CD4-positive, alpha-beta T cell (primary cell): Measurements from ENCODE around the gene THNSL1. TPM values are rescaled to one million over a fixed set of nuclear protein-coding genes. Genes with fewer than 3 reads are reported as not detected.

Source experiments
- ATAC-seq: fragments of 200-7000 bp; cut with Tn5 transposase; one replicate; pipeline ENCODE4 v1.10.0; 2022; ENCODE audit warnings: mild to moderate bottlenecking; ENCODE audit not compliant: poor library complexity
- CTCF ChIA-PET: fragments of 350-600 bp; sonication (Branson Sonifier 250); formaldehyde crosslinking; loops from one replicate; lab custom pipeline; 2021; ENCODE audit warnings: antibody characterized with exemption, inconsistent platforms; lab: Charles Lee
- POLR2A ChIA-PET: fragments of 350-600 bp; sonication (Branson Sonifier 250); formaldehyde crosslinking; loops from one replicate; lab custom pipeline; 2021; ENCODE audit warnings: antibody characterized with exemption, inconsistent platforms; lab: Charles Lee
- DNase-seq, 14 experiments: peaks; one replicate each; pipeline ENCODE4 v3.0.0-alpha.2; 2013 to 2020; ENCODE audit warnings: mixed read lengths in 2 of 14
- H3K27ac ChIP-seq, 2 donors: one replicate each; pipeline versions ENCODE4 v1.5.1 to v1.7.0; 2013; ENCODE audit warnings: low read length in 2 of 2, low read depth in 1 of 2, mild to moderate bottlenecking in 1 of 2
- H3K27me3 ChIP-seq, 2 experiments: 1 replicate in 1 of 2; 2 replicates in 1 of 2; pipeline versions ENCODE4 v1.6.1 to v1.7.0; 2013; ENCODE audit warnings: low read length in 2 of 2, control low read depth in 1 of 2, mild to moderate bottlenecking in 1 of 2, moderate library complexity in 1 of 2; ENCODE audit not compliant: insufficient read depth in 2 of 2, control insufficient read depth in 1 of 2
- H3K36me3 ChIP-seq: one replicate; pipeline ENCODE4 v1.6.1; 2013; ENCODE audit warnings: low read length, control low read depth; ENCODE audit not compliant: insufficient read depth
- H3K4me1 ChIP-seq: one replicate; pipeline ENCODE4 v1.6.1; 2013; ENCODE audit warnings: low read length, control low read depth; ENCODE audit not compliant: insufficient read depth
- H3K4me3 ChIP-seq: one replicate; pipeline ENCODE4 v1.5.1; 2013; ENCODE audit warnings: mild to moderate bottlenecking, low read length, moderate library complexity
- H3K9me3 ChIP-seq, 2 experiments: 1 replicate in 1 of 2; 2 replicates in 1 of 2; pipeline versions ENCODE4 v1.6.1 to v1.7.0; 2013; ENCODE audit warnings: low read length in 2 of 2, mild to moderate bottlenecking in 2 of 2, control low read depth in 1 of 2, moderate library complexity in 1 of 2; ENCODE audit not compliant: control insufficient read depth in 1 of 2, insufficient read depth in 1 of 2
- H3K27ac Mint-ChIP-seq: one replicate; pipeline ENCODE4 v1.8.0; 2020; ENCODE audit warnings: mixed read lengths
- H3K27me3 Mint-ChIP-seq: one replicate; pipeline ENCODE4 v1.8.0; 2021; ENCODE audit warnings: mixed read lengths
- H3K36me3 Mint-ChIP-seq: one replicate; pipeline ENCODE4 v1.8.0; 2021; ENCODE audit warnings: low read depth, mixed read lengths
- H3K4me1 Mint-ChIP-seq: one replicate; pipeline ENCODE4 v1.8.0; 2021; ENCODE audit warnings: low read depth, mixed read lengths
- H3K4me3 Mint-ChIP-seq: one replicate; pipeline ENCODE4 v1.8.0; 2020; ENCODE audit warnings: mild to moderate bottlenecking, mixed read lengths
- H3K9me3 Mint-ChIP-seq: one replicate; pipeline ENCODE4 v1.8.0; 2020; ENCODE audit warnings: mixed read lengths
- intact Hi-C, 2 experiments: fragments of 100-400 bp; cut with DNase I in 1 of 2; cut with micrococcal nuclease in 1 of 2; formaldehyde crosslinking; loops; one replicate each; pipeline versions ENCODE4 v1.15.1 to v1.9.0; 2023 to 2025; cut with DNase I, micrococcal nuclease
- polyA plus RNA-seq, 2 donors: library from polyadenylated mRNA; unstranded; fragments of 120-200 nt; gene quantifications; one replicate each; pipeline ENCODE4 v1.2.1, GENCODE V29; 2013
- total RNA-seq, 174 experiments: library from RNA in 2 of 174; stranded (reverse) in 2 of 174; gene quantifications; one replicate each; pipeline ENCODE4 v1.2.3 and lab custom pipeline; 2021 to 2026
- TF ChIP-seq, protein P1 (sequence below): fragments of 200-600 bp; IDR thresholded peaks from one replicate; pipeline ENCODE4 v1.8.0; 2022; ENCODE audit warnings: antibody characterized with exemption, mild to moderate bottlenecking

Gene THNSL1, protein sequence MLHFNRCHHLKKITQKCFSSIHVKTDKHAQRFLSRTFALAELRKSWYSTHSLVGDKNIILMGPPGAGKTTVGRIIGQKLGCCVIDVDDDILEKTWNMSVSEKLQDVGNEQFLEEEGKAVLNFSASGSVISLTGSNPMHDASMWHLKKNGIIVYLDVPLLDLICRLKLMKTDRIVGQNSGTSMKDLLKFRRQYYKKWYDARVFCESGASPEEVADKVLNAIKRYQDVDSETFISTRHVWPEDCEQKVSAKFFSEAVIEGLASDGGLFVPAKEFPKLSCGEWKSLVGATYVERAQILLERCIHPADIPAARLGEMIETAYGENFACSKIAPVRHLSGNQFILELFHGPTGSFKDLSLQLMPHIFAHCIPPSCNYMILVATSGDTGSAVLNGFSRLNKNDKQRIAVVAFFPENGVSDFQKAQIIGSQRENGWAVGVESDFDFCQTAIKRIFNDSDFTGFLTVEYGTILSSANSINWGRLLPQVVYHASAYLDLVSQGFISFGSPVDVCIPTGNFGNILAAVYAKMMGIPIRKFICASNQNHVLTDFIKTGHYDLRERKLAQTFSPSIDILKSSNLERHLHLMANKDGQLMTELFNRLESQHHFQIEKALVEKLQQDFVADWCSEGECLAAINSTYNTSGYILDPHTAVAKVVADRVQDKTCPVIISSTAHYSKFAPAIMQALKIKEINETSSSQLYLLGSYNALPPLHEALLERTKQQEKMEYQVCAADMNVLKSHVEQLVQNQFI
- under 1 TPM; 0.31 to 0.52 TPM for total RNA-seq
- 4.8 TPM for polyA plus RNA-seq (2013, experiment 1 of 2)
- 3.7 TPM for polyA plus RNA-seq (2013, experiment 2 of 2)
- 1.9 to 33.7 (median 14.1) reads per million in 172 experiments for total RNA-seq (lab: John Stamatoyannopoulos, UW)

DNA sequence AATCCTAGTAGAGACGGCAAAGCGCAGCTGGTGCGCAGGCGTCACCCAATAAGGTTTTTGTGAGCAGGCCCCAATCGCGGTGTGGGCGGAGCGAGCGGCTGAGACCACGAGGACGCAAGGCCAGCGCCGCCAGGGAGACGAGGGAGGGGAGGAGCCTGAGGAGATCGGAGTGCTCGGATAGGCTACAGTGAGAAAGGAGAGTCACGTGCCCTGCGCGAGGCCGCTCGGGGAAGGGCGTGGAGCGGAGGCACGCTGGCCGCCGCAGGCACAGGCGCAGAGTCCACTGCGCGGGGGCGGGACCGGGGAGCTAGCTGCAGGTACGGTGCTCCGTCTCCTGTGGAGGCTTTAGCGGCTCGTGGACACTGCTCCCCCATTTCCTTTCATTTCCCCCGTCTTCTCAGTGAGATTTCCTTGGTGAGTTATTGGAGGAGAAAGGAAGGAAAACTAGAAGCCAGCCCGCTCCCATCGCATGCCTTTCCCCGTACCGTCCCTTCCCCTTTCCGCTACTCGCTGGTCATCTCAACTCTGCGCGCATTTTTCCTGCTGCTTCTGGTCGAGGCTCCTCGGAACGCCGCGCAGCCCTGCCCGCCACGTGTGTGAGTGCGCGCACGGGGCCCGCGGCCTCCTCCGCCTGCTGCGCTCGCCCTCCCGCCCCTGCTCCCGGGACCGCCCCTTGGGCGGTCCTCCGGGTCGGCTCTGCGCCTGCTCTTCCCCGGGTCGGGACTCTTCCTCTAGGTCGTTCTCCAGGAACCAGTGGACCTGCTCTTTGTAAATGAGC, at the start of gene THNSL1:
Gene THNSL1, plus strand, starts transcription at position 237 of the 778 bp plus-strand sequence. CDS start 6,612 bp downstream, outside the sequence.
- H3K9me3 ChIP-seq, result no peaks in the 10 kb centered on the region
- H3K27ac Mint-ChIP-seq, result peak within 1 kb of the TSS; percentile 95
- H3K36me3 ChIP-seq, result no peaks in the 10 kb centered on the region
- peak; percentile 93 for ATAC-seq
- CTCF ChIA-PET, result interaction anchor here (0.7 kb wide), 1 partner anchor 399 kb away, joined by 3 read pairs; no protein-coding TSS in a partner anchor
- H3K4me3 ChIP-seq, result peak within 1 kb of the TSS; percentile 82
- peak within 1 kb of the TSS; percentile 86 to 89 for H3K27ac ChIP-seq
- TF ChIP-seq, protein P1, sequence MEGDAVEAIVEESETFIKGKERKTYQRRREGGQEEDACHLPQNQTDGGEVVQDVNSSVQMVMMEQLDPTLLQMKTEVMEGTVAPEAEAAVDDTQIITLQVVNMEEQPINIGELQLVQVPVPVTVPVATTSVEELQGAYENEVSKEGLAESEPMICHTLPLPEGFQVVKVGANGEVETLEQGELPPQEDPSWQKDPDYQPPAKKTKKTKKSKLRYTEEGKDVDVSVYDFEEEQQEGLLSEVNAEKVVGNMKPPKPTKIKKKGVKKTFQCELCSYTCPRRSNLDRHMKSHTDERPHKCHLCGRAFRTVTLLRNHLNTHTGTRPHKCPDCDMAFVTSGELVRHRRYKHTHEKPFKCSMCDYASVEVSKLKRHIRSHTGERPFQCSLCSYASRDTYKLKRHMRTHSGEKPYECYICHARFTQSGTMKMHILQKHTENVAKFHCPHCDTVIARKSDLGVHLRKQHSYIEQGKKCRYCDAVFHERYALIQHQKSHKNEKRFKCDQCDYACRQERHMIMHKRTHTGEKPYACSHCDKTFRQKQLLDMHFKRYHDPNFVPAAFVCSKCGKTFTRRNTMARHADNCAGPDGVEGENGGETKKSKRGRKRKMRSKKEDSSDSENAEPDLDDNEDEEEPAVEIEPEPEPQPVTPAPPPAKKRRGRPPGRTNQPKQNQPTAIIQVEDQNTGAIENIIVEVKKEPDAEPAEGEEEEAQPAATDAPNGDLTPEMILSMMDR, result no peak
- POLR2A ChIA-PET, result interaction anchor here (0.5 to 2.5 kb wide), 12 partner anchors 9 to 419 kb away, joined by 3 to 46 read pairs (median 4); no protein-coding TSS in a partner anchor
- H3K27me3 Mint-ChIP-seq, result no peaks in the 10 kb centered on the region
- peak; percentile 95 to 99 (median 97) for DNase-seq
- H3K4me3 Mint-ChIP-seq, result peak within 1 kb of the TSS; percentile 94
- peaks cover 19% of the 10 kb centered on the region for H3K4me1 ChIP-seq
- no peaks in the 10 kb centered on the region for H3K9me3 Mint-ChIP-seq
- H3K36me3 Mint-ChIP-seq, result peaks cover 11% of the 10 kb centered on the region
- peaks cover 29% of the 10 kb centered on the region for H3K4me1 Mint-ChIP-seq
- H3K27me3 ChIP-seq, result no peaks in the 10 kb centered on the region
- intact Hi-C loops, result loop anchor here (1.0 to 10.0 kb wide), 6 partner anchors 134 to 1582 kb away; partner anchors contain the start of genes ARHGAP21 (in 1 of the 2) and OTUD1 (in 1 of the 2)

DNA sequence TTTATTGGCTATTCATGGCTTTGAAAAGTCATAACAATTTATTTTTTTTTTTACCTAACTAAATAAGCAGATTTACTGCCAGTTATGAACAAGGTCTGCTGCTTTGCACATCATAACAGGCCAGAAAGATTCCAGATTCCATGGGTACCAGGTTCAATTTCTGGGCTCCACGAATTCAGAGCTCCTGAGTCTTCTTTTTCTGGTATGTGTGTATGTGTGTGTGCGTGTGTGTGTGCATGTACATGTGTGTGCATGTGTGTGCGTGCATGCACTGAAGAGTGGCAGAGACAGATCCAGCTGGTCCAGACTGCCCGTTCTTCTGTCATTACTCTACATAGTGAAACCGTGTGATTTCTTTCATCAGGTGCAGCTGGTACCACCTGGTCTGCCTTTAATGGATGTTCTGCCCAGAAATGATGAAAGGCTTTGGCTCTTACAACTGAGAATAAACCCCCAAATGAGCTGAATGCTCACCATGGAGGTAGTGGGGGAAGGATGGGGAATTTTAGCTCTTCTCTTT, 49.4 kb upstream of the THNSL1 start:
- no peaks in the 10 kb centered on the region for H3K27me3 ChIP-seq
- H3K4me1 ChIP-seq, result peaks cover 3% of the 10 kb centered on the region
- Mint-ChIP-seq H3K27me3 (no peaks in the 10 kb centered on the region), H3K9me3 (no peaks in the 10 kb centered on the region), H3K36me3 (no peaks in the 10 kb centered on the region), H3K4me1 (no peaks in the 10 kb centered on the region), H3K4me3 (no peak overlapping the region), H3K27ac (no peak overlapping the region)
- TF ChIP-seq, protein P1, result no peak
- no peaks in the 10 kb centered on the region for H3K9me3 ChIP-seq
- DNase-seq (no peak), ATAC-seq (no peak)
- H3K27ac ChIP-seq, result no peak overlapping the region
- ChIA-PET CTCF (no interaction called here), POLR2A (no interaction called here)
- H3K36me3 ChIP-seq, result no peaks in the 10 kb centered on the region
- H3K4me3 ChIP-seq, result no peak overlapping the region
- intact Hi-C loops, result loop anchor here in 1 of 2 experiments (5.0 kb wide), 1 partner anchor 180 kb away; no protein-coding TSS in a partner anchor
